Fibroblast of the aortic adventitia (primary cell): ENCODE data around the gene SLC35G2. TPM values are rescaled to one million over a fixed set of nuclear protein-coding genes. Genes with fewer than 3 reads are reported as not detected.
"Not testable (repeated sequence)": the region's sequence is repeated elsewhere in the genome, so short reads cannot be mapped to it uniquely, and the experiment has no call there.

Source experiments
- DNase-seq: peaks from one replicate; pipeline ENCODE4 v3.0.0-alpha.2; 2010; ENCODE audit warnings: low read depth
- H3K4me3 ChIP-seq: 2 replicates; pipeline ENCODE4 v1.5.1; 2011; ENCODE audit warnings: low read depth, mild to moderate bottlenecking, control low read depth, low read length, moderate library complexity
- CTCF ChIP-seq: IDR thresholded peaks from 2 replicates; pipeline ENCODE4 v1.5.1; 2011; ENCODE audit warnings: mild to moderate bottlenecking, low read length, control low read depth, inconsistent platforms; ENCODE audit not compliant: insufficient read depth
- total RNA-seq: library from RNA; depleted of rRNA; stranded (reverse); fragments of >200 nt; gene quantifications from 2 replicates; pipeline ENCODE4 v1.2.3, GENCODE V29; 2012; ENCODE audit warnings: low replicate concordance

The SLC35G2 gene
- total RNA-seq, 1 donor: 14.0 TPM

GRCh38 chr3:136885357-136886213 lies 66.7 kb downstream of the SLC35G2 start:
- no peak overlapping the region for H3K4me3 ChIP-seq
- no peak for DNase-seq
- no peak for TF ChIP-seq CTCF

- H3K4me3 ChIP-seq: no peak overlapping the region
- DNase-seq: no peak
- TF ChIP-seq CTCF: no peak
These were observed 71.0 kb downstream of the SLC35G2 start for GRCh38 chr3:136889947-136890346.

GRCh38 chr3:136891934-136892855 lies 73.3 kb downstream of the SLC35G2 start:
- no peak for TF ChIP-seq CTCF
- H3K4me3 ChIP-seq: no peak overlapping the region
- no peak for DNase-seq

- no peak for TF ChIP-seq CTCF
- no peak overlapping the region for H3K4me3 ChIP-seq
- peak; percentile 59 for DNase-seq
These were observed 75.0 kb downstream of the SLC35G2 start for GRCh38 chr3:136893848-136894443.

- H3K4me3 ChIP-seq, DNase-seq: not testable (repeated sequence)
These were observed 78.2 kb downstream of the SLC35G2 start for GRCh38 chr3:136897171-136897570.

GRCh38 chr3:136898549-136898948 lies 79.6 kb downstream of the SLC35G2 start:
- H3K4me3 ChIP-seq: no peak overlapping the region
- no peak for DNase-seq
- no peak for TF ChIP-seq CTCF

- H3K4me3 ChIP-seq: no peak overlapping the region
- peak; percentile 15 for DNase-seq
- no peak for TF ChIP-seq CTCF
These were observed 80.0 kb downstream of the SLC35G2 start for GRCh38 chr3:136898954-136899353.
